Endothelial cell (in vitro differentiated cells): Measurements from ENCODE around the gene ERVFRD-1. TPM values are rescaled to one million over a fixed set of nuclear protein-coding genes. Genes with fewer than 3 reads are reported as not detected.

Experiments used
- DNase-seq: peaks from one replicate; pipeline ENCODE4 v3.0.0; 2021; ENCODE audit warnings: low spot score
- H3K27ac Mint-ChIP-seq: one replicate; pipeline ENCODE4 v1.8.0; 2021; ENCODE audit warnings: mixed read lengths, inconsistent platforms; ENCODE audit not compliant: unreplicated experiment
- H3K27me3 Mint-ChIP-seq: one replicate; pipeline ENCODE4 v1.8.0; 2021; ENCODE audit warnings: mild to moderate bottlenecking, moderate library complexity, mixed read lengths, inconsistent platforms; ENCODE audit not compliant: unreplicated experiment
- H3K36me3 Mint-ChIP-seq: one replicate; pipeline ENCODE4 v1.8.0; 2021; ENCODE audit warnings: mild to moderate bottlenecking, low read depth, mixed read lengths, inconsistent platforms; ENCODE audit not compliant: unreplicated experiment
- H3K4me1 Mint-ChIP-seq: one replicate; pipeline ENCODE4 v1.8.0; 2021; ENCODE audit warnings: mild to moderate bottlenecking, mixed read lengths, inconsistent platforms; ENCODE audit not compliant: unreplicated experiment
- H3K4me3 Mint-ChIP-seq: one replicate; pipeline ENCODE4 v1.8.0; 2021; ENCODE audit warnings: mild to moderate bottlenecking, mixed read lengths, inconsistent platforms; ENCODE audit not compliant: unreplicated experiment
- H3K9me3 Mint-ChIP-seq: one replicate; pipeline ENCODE4 v1.8.0; 2021; ENCODE audit warnings: mixed read lengths, inconsistent platforms; ENCODE audit not compliant: unreplicated experiment
- total RNA-seq: library from RNA; stranded (reverse); fragmentation: NEBNext Ultra II Directional; extraction: Animal tissue kit (Norgen Biotek cat#: 25700); gene quantifications from one replicate; pipeline ENCODE4 v1.2.1, GENCODE V29; 2021; ENCODE audit not compliant: unreplicated experiment
- TF ChIP-seq, protein P1 (sequence below): fragments of 200-600 bp; sonication (generic); IDR thresholded peaks from one replicate; pipeline ENCODE4 v1.5.0; 2021; ENCODE audit warnings: antibody characterized with exemption; ENCODE audit not compliant: unreplicated experiment

ERVFRD-1 gene
- total RNA-seq, 1 donor from 2014 or later = not detected

DNA sequence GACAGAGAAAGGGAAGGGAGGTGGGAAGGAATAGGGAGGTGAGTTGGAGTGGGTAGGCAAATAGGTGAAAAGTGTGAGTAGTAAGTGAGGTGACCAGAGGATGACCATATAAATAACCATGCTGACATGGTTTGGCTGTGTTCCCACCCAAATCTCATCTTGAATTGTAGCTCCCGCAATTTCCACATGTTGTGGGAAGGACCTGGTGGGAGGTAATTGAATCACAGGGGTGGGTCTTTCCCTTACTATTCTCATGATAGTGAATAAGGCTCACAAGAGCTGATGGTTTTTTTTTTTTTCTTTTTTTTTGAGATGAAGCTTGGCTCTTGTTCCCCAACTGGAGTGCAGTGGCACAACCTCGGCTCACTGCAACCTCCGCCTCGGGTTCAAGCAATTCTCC is 39.4 kb downstream of the ERVFRD-1 start:
- no peaks in the 10 kb centered on the region for H3K36me3 Mint-ChIP-seq
- TF ChIP-seq, protein P1, sequence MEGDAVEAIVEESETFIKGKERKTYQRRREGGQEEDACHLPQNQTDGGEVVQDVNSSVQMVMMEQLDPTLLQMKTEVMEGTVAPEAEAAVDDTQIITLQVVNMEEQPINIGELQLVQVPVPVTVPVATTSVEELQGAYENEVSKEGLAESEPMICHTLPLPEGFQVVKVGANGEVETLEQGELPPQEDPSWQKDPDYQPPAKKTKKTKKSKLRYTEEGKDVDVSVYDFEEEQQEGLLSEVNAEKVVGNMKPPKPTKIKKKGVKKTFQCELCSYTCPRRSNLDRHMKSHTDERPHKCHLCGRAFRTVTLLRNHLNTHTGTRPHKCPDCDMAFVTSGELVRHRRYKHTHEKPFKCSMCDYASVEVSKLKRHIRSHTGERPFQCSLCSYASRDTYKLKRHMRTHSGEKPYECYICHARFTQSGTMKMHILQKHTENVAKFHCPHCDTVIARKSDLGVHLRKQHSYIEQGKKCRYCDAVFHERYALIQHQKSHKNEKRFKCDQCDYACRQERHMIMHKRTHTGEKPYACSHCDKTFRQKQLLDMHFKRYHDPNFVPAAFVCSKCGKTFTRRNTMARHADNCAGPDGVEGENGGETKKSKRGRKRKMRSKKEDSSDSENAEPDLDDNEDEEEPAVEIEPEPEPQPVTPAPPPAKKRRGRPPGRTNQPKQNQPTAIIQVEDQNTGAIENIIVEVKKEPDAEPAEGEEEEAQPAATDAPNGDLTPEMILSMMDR = no peak
- no peaks in the 10 kb centered on the region for H3K4me1 Mint-ChIP-seq
- H3K27me3 Mint-ChIP-seq = no peaks in the 10 kb centered on the region
- no peak overlapping the region for H3K27ac Mint-ChIP-seq
- no peaks in the 10 kb centered on the region for H3K9me3 Mint-ChIP-seq
- DNase-seq = no peak
- H3K4me3 Mint-ChIP-seq = no peak overlapping the region

DNA sequence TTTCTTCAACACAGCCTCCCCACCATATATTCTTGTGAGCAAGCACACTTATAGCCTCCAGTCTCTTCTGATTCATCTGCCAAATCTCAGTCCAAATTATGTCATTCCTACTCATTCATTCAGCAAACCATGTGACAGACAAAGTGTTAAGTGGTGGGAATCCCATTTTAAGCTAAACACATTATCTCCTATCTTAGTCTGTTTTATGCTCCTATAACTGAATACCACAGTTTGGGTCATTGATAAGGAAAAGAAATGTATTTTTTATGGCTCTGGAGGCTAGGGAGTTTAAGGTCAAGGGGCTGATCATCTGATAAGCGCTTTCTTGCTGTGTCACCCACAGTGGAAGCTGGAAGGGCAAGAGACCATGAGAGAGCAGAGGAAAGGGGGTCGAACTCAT is 41.8 kb downstream of the ERVFRD-1 start:
- Mint-ChIP-seq H3K9me3 (no peaks in the 10 kb centered on the region), H3K4me3 (no peak overlapping the region), H3K27me3 (no peaks in the 10 kb centered on the region), H3K4me1 (no peaks in the 10 kb centered on the region), H3K36me3 (no peaks in the 10 kb centered on the region), H3K27ac (no peak overlapping the region)
- TF ChIP-seq, protein P1 = no peak
- no peak for DNase-seq

GRCh38 chr6:11067348-11067747 is 44.2 kb downstream of the ERVFRD-1 start:
- Mint-ChIP-seq H3K4me3 (no peak overlapping the region), H3K4me1 (no peaks in the 10 kb centered on the region), H3K27ac (no peak overlapping the region), H3K27me3 (no peaks in the 10 kb centered on the region), H3K36me3 (no peaks in the 10 kb centered on the region), H3K9me3 (no peaks in the 10 kb centered on the region)
- TF ChIP-seq, protein P1 = no peak
- no peak for DNase-seq

- DNase-seq = no peak
- Mint-ChIP-seq H3K27ac (no peak overlapping the region), H3K4me3 (no peak overlapping the region), H3K4me1 (no peaks in the 10 kb centered on the region), H3K36me3 (no peaks in the 10 kb centered on the region), H3K9me3 (no peaks in the 10 kb centered on the region), H3K27me3 (no peaks in the 10 kb centered on the region)
- TF ChIP-seq, protein P1 = no peak
These were observed 44.8 kb downstream of the ERVFRD-1 start for GRCh38 chr6:11066505-11067347.

GRCh38 chr6:11065436-11066202 is 45.9 kb downstream of the ERVFRD-1 start:
- Mint-ChIP-seq H3K4me3 (no peak overlapping the region), H3K27ac (no peak overlapping the region), H3K9me3 (no peaks in the 10 kb centered on the region), H3K27me3 (no peaks in the 10 kb centered on the region), H3K36me3 (no peaks in the 10 kb centered on the region), H3K4me1 (no peaks in the 10 kb centered on the region)
- no peak for DNase-seq
- TF ChIP-seq, protein P1 = no peak
